Activated T-cell treated with anti-CD3 and anti-CD28 coated beads for 4 hours (primary cell): ENCODE data around the gene FAM83C.

Experiments
- DNase-seq: peaks from one replicate; pipeline ENCODE4 v3.0.0-alpha.2; 2020

Gene FAM83C

DNA sequence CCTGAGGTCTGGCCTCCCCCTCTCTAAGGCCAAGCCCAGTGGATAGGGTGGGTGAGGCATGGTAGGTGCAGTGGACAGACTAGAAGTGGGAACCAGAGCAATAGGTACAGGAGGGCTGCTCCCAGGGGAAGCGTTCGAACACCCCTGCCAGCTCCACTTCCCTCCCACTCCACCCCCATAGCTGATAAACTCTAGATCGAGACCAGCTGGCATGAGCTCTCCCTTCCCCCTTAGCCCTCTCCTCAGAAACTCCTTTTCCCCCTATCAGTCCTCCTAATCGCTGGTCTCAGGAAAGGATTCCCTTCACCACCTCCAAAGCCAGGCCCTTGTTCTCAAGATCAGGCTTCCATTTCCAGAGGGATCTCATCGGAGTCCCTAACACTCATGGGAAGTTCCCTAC lies 6.0 kb upstream of the FAM83C start:
- no peak for DNase-seq

DNA sequence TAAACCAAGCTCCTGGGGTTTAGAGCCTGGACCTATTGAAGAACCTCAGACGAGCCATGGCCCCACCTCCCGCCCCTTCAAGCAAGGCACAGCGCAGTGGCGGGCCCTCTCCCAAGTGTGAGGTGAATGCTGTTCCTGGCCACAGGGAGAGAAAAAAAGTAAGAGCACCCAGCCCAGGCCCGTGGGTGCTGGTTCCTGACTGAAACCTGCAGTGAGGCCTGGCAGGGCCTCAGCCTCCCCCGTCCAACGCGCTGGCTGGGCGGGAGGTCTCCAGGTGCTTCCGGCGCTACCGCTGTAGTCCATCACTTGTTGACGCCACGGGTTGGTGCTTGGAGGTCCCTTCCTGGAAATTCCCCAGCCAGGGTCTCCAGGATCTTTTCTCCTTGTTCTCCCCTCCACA lies 5.5 kb upstream of the FAM83C start:
- no peak for DNase-seq

DNA sequence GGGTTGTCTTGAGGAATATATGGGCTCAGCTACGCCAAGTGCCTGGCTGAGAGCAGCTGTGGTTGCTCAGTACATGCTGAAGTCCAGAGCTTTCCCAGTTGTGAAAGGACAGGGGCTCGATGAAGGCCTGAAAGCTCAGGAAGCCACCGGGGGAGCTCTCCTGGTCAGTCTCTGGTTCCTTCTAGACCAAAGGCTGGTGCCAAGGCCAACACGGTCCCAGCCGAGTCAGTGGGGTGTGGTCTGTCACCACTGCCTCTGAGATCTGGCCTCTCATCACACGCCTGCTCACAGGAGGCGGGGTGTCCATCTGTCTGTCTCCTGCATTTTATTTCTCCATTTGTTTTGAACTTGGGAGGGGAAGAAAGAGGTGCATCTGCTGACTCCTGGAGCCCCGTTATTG lies 4.9 kb upstream of the FAM83C start:
- DNase-seq, result no peak

DNA sequence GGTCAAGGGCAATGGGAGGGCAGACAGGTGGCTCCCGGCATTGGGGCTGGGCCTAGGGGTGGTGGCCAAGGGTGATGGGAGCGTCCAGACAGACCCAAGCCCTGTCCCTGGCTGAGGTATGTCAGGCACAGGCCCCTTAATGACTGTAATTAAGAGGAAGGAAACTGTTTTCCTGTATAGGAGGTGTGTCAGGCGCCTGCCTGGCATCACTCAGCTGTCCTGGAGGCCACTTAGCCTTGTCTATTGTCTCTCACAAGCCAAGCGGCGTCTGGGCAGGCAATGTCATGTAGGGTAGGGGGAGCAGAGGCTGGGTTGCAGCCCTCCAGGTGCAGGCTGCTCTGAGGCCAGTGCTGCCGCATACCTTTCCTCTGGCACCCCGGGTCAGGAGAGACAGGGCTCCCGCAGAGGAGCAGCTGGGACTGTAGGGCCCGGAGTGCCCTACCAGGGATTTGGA lies 3.9 kb upstream of the FAM83C start:
- no peak for DNase-seq

DNA sequence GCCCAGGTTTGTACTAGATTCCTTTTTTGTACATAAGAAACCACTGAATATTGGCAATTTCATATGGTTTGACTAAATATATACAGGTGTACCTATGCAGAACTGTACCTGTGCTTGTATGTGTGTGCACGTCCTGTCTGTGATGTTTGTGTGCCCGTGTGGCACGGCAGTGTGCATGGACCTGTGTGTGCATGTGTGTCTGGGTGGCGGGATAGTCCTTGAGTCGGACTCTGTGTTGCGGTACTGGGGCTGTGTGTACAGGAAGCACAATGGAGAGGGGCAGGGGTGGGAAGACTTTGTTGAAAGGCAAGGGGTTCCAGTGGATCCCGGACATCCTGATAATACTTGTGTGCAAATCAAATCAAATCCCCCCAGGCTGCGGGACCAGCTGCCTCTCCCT lies 3.4 kb upstream of the FAM83C start:
- no peak for DNase-seq

DNA sequence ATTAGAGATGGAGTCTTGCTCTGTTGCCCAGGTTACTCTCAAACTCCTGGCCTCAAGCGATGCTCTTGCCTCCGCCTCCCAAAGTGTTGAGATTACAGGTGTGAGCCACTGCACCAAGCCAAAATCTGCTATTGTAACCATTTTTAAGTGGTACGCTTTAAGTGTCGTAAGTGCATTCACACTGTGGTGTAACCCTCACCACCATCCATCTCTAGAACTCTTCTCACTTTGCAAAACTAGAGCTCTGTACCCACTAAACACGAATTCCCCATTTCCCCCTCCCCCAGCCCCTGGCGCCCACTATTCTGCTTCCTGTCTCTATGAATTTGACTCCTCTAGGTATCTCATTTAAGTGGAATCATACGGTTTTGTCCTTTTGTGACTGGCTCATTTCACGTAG lies 2.8 kb upstream of the FAM83C start:
- no peak for DNase-seq

DNA sequence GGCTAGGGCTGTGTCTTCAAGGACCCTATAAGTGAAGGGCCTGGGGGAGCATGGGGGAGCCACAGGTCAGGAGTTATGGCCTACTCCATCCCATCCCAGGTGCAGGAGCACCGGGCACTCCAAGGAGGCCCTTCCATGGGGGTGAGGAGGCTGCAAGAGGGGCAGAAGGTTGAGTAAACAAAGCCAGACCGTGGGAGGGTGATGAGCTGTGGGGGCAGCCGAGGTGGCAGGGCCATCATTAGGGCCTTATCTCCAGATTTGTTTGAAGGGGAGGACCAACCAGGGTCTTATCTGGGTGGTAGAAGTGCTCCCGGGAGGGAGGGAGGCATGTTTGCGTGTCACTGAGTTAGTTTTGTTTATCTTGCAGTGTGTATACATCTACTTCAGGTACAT lies 2.1 kb upstream of the FAM83C start:
- no peak for DNase-seq

DNA sequence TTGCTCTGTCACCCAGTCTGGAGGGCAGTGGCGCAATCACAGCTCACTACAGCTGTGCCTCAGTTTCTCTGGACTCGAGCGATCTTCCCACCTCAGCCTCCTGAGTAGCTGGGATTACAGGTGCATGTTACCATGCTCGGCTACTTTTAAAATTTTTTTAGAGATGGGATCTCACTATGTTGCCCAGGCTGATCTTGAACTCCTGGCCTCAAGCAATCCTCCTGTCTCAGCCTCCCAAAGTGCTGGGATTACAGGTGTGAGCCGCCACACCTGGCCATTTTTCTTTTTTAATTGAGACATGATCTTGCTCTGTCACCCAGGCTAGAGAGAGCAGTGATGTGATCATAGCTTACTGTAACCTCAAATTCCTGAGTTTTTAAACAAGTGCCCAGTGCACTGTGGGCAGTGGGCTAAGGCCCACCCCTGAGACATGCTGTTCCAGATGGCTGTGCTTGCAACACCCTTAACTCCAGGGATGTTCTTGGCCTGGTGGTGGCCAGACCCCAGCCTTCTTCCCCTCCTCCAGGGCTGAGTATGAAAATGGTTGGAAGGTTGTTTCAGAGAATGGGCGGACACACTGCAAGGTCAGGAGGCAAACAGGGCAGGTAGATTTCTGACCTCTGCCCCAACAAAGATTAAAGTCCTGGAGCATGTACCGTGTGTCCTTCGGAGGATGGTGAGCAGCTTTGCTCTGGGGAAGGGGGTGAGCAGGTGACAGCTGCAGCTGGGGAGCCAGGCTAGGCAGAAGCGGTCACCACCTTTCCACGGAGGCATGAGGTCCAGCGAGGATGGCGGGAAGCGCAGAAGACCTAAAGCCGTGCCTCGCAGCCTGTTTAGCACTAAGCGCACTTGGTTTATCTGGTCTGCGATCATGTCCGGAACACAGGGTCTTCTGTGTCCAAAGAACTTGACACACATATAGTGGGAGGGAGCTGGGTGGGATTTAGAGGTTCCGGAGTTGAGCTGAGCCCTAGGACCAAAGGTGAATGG lies 1.4 kb upstream of the FAM83C start:
- DNase-seq, result no peak

DNA sequence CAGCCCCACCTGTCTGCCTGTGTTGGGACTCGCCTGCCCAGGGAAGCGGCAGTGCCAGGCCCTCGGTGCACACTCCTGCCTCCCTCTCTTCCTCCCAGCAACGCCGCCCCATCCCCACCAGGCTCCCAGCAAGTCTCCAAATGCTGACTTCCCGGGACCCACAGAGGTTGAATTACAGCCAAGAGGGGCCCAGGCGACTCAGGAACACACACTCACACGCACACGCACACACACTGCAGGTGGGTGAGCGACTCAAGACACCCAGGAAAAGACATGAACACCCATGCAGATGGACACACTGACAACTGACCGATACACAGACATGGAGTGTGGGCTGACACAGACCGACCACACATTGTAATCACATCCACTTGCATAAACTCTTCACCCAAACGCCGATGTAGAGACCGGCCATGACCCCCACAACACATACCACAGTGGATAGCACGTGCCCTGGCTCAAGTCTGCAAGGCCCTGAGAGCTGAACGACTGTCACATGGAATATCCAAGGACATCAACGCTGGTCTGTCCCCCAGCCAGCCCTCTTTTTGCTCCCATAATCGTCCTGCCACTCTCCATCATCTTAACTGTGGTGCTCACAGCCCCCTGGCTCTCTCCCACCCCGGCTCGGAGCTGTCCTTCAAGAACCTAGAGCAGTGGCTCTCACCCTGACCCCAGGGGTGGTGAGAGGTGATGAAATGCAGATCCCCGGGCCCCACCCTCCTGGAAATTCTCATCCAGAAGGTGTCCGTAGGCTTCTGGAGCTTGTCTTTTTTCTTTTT lies 470 bp upstream of the FAM83C start:
- DNase-seq, result no peak

DNA sequence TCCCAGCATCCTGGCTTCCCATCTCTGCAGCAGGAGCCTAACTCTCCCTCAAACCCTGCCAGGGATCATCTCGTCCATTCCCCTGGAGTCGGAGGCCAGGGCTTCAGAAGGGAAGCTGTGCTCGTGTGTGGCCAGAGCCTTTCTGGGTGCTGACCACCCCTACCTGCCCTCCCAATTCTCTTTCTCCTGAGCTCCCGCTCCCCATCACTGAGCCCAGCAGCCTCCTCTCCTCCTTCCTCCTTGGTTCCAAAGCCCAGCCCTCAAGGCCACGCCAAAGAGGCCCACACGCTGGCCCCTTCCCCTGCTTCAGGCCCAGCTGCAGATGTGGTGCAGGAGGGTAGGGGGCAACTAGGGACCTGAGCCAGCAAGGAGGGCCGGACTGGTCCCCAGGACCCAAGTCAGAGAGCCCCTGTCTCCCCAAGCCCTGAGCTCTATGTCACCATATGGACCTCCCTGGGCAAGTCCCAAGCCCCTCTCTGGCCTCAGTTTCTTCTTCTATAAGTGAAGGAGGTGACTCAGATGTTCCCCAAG lies 1.3 kb downstream of the FAM83C start:
- no peak for DNase-seq

DNA sequence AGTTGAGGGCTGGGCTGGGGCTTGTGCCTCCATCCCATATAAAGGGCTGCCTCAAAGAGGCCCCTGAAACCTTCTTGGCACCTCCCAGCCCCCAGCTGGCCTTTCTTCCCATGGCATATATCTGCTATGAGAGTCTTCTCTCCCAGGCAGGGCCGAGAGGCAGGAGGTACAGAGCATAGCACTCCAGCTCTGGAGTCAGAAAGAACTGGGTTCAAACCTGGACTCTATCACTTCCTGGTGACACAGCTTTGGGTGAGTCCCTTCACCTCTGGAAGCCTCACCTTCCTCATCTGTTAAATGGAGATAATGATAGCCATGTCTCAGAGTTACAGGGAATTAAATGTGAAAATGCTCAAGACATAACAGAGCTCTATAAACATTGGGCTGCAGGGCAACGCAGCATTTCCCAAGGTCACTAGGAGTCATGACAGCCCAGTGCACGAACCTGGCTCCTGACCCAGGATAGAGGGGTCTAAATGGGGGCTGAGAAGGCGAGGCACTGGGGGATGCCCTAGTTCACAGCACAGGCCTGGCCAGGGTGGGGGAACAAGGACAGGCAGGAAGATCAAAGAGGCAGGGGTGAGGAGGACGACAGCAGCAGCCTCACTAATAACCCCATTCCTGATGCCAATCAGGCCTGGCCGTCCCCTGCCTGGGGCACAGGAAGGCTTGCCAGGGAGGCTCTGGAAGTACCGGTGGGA lies 1.9 kb downstream of the FAM83C start:
- no peak for DNase-seq

DNA sequence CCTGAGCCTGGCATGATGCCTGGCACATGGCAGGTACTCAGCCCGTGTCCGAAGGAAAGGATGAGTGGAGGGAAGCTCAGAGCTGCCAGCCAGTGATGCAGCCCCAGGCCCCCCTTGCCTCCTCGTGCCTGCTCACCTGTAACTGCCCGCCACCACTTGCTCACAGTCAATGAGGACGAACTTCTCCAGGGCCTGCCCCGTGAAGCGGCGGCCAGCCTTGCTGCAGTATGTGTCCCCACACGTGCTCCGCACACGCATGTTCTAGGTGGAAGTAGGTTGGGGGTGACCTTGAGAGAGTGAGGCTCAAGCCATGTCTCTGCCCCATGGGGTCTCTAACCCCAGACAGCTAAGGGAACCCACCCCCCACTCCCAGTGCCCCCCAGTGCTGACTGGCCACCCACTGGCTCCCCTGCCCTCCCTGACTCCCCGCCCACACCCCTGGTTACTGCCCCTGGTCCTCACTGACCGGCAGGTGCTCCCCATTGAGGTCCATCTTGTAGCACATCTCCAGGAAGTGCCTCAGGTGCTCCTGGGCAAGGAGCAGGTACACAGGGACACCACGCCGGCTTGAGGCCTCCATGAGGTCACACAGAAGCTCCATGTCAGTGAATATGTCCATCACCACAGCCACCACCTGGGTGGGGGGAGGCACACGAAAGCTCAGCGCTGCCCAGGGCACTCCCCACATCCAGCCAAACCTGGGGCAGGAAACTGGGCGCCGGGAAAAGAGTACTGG lies 3.7 kb downstream of the FAM83C start:
- no peak for DNase-seq

DNA sequence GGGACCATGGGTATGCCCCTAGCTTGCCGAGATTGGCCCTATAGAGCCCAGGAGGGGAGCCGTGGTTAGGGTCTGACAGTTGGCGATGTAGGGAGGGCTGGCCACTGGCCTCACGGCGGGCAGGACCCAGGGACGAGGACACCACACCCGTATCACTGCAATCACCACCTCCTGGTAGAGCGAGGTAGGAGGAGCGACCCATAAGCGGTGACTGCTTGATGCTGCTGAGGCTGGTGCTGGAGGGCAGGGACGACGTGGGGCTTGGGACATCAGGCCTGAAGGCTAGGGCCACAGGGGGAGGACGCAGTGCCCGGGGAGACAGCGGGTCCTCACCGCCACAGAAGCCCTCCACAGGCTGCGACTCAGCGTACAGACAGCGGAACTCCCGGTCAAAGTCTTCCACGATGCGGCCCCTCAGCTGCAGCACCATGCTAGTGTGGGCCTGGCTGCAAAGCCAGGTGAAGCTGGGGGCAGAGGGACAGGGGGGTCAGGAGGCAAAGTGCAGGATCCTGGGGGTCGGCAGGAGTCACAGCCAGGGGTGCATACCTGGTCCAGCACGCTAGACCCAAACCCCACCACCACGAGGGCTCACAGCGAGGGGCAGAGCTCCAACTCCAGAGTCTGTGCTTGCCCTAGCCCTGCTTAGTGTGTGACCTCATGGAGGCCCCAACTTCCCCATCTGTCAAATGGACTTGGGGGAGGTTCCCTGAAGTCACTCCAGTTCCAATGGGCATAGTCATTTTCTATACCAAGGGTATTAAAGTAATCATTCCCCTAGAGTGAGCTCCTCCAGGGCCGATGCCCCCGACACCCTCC lies 4.5 kb downstream of the FAM83C start:
- no peak for DNase-seq

DNA sequence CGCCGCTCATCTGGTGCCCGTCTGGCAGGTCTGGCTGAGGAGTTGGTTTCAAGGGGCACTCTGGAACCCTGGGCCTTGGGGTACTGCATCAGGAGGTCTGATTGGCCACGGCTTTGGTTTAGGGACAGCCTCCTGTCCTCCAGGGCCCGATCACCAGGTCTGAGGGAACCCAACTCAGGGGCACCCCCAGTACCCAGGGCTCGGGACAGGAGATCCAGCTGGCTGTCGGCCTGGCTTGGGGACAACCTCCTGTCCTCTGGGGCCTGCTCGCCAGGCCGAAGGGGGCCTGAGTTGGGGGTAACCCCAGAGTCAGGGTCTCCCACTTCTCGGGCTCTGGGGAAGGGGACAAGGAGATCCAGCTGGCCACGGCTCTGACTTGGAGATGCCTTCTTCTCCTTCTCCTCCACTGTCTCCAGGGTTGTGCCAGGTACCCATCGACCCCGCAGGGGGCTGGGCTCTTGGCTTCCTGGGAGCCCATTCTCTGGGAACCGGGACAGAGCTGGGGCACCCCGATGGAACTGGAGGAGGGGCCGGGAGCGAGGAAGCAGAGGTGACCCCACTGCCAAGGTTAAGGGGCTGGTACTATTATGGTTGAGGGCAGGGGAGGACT lies 5.2 kb downstream of the FAM83C start:
- no peak for DNase-seq

DNA sequence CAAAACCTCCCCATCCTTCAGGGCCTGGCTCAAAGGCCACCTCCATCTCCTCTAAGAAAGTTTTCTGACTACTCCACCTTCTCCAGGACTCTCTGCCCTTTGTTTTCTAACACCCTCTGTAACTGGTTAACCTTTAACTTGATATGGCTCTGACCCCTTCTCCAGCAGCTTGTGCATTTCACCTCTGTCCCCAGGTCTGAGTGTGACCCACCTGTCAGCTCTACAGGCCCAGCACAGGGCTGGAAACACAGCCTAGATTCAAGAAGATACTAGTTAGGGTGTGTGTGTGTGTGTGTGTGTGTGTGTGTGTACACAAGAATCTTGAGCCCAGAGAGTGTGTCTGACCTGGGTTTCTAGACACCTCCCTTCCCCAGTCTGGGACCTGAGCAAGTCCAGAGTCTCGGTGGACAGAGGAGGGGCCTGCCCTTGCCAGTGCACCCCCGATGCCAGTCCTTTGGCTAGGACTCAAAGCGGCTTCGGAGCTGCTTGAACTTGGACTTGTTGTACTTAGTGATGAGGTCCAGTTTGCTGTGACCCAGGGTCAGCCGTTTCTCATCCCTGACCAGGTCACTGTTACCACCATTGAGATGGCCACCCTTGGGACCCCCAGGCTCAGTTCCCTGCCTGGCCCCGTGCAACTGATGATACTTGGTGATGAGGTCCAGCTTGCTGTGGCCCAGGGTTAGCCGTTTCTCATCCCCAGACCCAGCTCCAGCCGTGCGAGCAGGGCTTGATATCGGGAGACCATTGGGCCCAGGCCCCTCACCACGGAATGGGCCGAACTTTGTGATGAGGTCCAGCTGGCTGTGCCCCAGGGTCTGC lies 5.9 kb downstream of the FAM83C start:
- no peak for DNase-seq

DNA sequence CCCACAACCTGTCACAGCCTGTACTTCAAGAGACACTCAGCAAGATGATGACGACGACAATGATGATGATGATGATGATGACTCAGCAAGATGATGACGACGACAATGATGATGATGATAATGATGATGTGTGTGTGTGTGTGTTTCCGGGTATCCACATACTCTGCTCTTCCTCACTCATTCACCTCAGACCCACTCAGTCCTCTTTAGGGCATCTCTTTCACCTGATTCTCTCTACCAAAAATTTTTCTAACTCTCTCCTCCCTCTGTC lies 6.5 kb downstream of the FAM83C start:
- no peak for DNase-seq

DNA sequence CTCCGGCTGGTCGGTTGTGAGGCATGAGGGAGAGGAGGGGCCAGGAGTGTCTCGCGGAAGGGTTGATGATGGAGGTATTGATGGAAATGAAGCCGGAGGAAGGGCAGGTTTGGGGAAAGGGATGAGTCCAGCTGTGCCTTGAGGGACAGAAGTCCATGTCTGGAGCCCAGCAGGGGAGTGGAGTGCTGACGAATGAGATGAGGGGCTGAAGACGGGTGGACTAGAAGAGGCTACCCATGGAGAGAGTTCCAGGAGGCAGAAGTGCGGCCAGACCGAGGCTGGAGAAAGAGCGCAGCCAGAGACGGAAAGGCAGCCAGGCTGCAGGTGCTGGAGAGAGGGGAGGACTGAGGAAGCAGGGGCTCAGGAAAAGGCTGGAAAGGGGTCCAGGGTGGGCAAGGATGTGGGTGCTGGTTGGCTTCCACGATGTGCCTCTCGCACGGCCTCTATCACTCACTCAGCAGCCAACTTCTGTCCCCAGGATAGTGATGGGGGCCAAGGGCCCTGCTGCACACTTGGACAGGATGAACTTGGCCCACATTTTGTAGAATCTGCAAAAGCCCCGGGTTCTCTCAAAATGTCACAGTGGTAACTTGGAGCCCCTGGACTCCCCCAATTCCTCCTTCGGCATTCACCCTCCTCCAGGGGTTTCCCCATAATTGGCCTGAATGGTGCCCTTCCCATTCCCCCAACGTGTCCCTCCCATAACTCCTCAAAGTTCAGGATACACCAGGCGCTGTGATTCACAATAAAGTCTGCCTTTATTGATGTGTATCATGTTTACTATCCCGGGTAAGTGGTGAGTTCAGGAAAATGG lies 7.0 kb downstream of the FAM83C start:
- no peak for DNase-seq

DNA sequence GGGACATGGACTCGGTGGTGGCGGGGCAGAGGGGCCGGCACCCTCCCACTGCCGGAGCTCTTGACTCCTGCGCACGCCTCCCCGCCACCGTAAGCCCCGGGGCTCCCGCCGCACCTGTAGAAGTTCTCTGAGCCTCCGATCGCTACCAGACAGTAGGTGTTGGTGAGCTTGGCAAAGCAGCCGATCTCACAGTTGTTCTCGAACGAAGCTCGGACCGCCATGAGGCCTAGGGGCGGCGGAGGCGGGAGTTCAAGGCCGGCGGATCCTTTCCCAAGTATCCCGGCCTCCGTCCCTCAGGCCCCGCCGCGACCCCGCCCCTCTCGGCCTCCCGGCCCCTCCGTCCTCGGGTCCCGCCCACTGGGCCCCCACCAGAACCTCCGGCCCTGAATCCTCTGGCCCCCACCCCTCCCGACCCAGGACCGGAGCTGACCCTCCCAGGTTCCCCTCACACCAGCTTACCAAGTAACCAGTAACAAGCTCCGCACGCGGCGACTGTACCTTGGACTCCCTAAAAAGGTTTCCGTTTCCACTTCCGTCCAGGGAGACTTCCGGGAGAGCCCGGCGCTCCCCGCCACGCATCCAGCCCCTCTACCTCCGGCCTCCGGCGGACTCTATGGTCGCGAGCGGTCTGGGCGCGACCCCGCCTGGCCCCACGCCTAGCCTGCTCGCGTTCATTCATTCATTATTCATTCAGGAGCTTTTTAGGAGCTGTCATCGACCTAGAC lies 7.8 kb downstream of the FAM83C start, which contains the start of gene EIF6:
EIF6 (minus strand) TSS at position 506 of the 725 bp plus-strand sequence; CDS start at position 221, 285 bp downstream.
- peak; percentile 60 for DNase-seq
